Right atrium auricular region (tissue), 2 donors: ENCODE results near the gene ATP6V1G2. TPM values are rescaled to one million over a fixed set of nuclear protein-coding genes. Genes with fewer than 3 reads are reported as not detected.

Experiments used
- DNase-seq: peaks from one replicate; pipeline ENCODE4 v3.0.0-alpha.2; 2019; ENCODE audit warnings: low spot score
- H3K27ac ChIP-seq, 2 donors: fragments of 200-600 bp; sonication (generic); 1 replicate in 1 of 2; 2 replicates in 1 of 2; pipeline ENCODE4 v1.5.1; 2016 to 2019
- H3K27me3 ChIP-seq, 2 donors: fragments of 200-600 bp; sonication (generic); one replicate each; pipeline versions ENCODE4 v1.5.1 to v1.6.0; 2017 to 2019
- H3K36me3 ChIP-seq: fragments of 200-600 bp; sonication (generic); one replicate; pipeline ENCODE4 v1.5.1; 2016
- H3K4me1 ChIP-seq, 2 donors: fragments of 200-600 bp; sonication (generic); one replicate each; pipeline versions ENCODE4 v1.5.1 to v1.6.0; 2017 to 2019
- H3K4me3 ChIP-seq, 2 donors: fragments of 200-600 bp; sonication (generic); 1 replicate in 1 of 2; 2 replicates in 1 of 2; pipeline ENCODE4 v1.5.1; 2017 to 2019; ENCODE audit warnings: mild to moderate bottlenecking in 1 of 2, moderate library complexity in 1 of 2
- H3K9me3 ChIP-seq, 2 donors: fragments of 200-600 bp; sonication (generic); one replicate each; pipeline ENCODE4 v1.5.1; 2019
- total RNA-seq, 2 donors: library from RNA; depleted of rRNA; stranded (reverse); fragments of >200 nt; gene quantifications; one replicate each; pipeline ENCODE4 v1.1.0, GENCODE V29; 2016
- TF ChIP-seq, protein P1 (sequence below), 2 donors: fragments of 200-600 bp; sonication (generic); IDR thresholded peaks; one replicate each; pipeline ENCODE4 v1.5.1; 2019; ENCODE audit warnings: antibody characterized with exemption in 2 of 2

The ATP6V1G2 gene
- total RNA-seq, 2 donors from 2014 or later, result 1.2 to 6.0 TPM

DNA sequence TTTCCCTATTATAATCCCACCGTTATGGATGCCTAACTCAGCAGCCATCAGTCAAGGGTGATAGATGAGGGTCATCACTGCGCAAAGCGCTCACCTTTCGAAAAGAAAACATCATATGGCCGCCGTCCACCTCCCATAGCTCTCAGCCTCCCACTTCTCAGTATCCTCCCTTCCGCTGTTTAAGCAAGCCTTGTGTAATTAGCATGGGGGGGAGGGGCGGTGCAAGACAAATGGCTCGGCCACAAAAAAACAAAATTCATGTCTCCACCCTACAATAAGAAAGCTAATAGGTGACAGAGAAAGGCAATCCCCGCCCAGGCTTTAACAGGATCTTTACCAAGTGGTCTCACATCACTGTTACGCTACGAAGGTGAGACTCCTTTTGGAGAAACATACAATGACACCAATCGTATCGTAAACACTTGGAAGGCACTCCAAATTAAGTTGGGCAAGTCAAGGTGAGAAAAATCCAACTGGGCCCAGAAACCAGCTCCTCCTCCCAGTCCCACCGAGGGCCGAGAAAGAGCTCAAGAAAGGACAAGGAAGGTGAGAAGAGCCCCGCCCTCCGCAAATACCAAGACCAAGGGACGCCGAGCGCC lies 5.2 kb downstream of the ATP6V1G2 start:
- H3K4me1 ChIP-seq, result peaks cover 0 to 32% of the 10 kb centered on the region in 2 donors
- TF ChIP-seq, protein P1, sequence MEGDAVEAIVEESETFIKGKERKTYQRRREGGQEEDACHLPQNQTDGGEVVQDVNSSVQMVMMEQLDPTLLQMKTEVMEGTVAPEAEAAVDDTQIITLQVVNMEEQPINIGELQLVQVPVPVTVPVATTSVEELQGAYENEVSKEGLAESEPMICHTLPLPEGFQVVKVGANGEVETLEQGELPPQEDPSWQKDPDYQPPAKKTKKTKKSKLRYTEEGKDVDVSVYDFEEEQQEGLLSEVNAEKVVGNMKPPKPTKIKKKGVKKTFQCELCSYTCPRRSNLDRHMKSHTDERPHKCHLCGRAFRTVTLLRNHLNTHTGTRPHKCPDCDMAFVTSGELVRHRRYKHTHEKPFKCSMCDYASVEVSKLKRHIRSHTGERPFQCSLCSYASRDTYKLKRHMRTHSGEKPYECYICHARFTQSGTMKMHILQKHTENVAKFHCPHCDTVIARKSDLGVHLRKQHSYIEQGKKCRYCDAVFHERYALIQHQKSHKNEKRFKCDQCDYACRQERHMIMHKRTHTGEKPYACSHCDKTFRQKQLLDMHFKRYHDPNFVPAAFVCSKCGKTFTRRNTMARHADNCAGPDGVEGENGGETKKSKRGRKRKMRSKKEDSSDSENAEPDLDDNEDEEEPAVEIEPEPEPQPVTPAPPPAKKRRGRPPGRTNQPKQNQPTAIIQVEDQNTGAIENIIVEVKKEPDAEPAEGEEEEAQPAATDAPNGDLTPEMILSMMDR (IDR thresholded peaks at IDR 0.05), result no peak

GRCh38 chr6:31540640-31541039 lies 5.8 kb downstream of the ATP6V1G2 start:
- Histone ChIP-seq H3K27ac (peak overlapping the region; percentile 96 to 97), H3K9me3 (no peaks in the 10 kb centered on the region), H3K4me3 (peak overlapping the region; percentile 60 to 80), H3K27me3 (no peaks in the 10 kb centered on the region), H3K4me1 (peaks cover 0 to 32% of the 10 kb centered on the region in 2 donors), H3K36me3 (peaks cover 48% of the 10 kb centered on the region)
- TF ChIP-seq, protein P1 (IDR thresholded peaks at IDR 0.05), result no peak
- no peak for DNase-seq

More for the DNA sequence above, 5.2 kb downstream of the ATP6V1G2 start:
- no peak for DNase-seq
- Histone ChIP-seq H3K36me3 (peaks cover 43% of the 10 kb centered on the region), H3K27ac (peak overlapping the region; percentile 96 to 97), H3K4me3 (peak overlapping the region; percentile 60 to 80), H3K27me3 (no peaks in the 10 kb centered on the region), H3K9me3 (no peaks in the 10 kb centered on the region)

GRCh38 chr6:31538805-31539400 lies 7.5 kb downstream of the ATP6V1G2 start:
- H3K27me3 ChIP-seq, result no peaks in the 10 kb centered on the region
- peaks cover 0 to 32% of the 10 kb centered on the region in 2 donors for H3K4me1 ChIP-seq
- no peak overlapping the region for H3K4me3 ChIP-seq
- H3K9me3 ChIP-seq, result no peaks in the 10 kb centered on the region
- H3K36me3 ChIP-seq, result peaks cover 66% of the 10 kb centered on the region
- TF ChIP-seq, protein P1 (IDR thresholded peaks at IDR 0.05), result no peak
- DNase-seq, result no peak
- H3K27ac ChIP-seq, result peak overlapping the region in 1 of 2 donors; percentile 97

GRCh38 chr6:31535538-31536324 lies 10.7 kb downstream of the ATP6V1G2 start:
- no peak for DNase-seq
- peaks cover 0 to 24% of the 10 kb centered on the region in 2 donors for H3K4me1 ChIP-seq

GRCh38 chr6:31534521-31535040 lies 11.8 kb downstream of the ATP6V1G2 start:
- H3K4me1 ChIP-seq, result peaks cover 0 to 15% of the 10 kb centered on the region in 2 donors
- no peak overlapping the region for H3K4me3 ChIP-seq
- H3K27me3 ChIP-seq, result no peaks in the 10 kb centered on the region
- DNase-seq, result no peak
- no peak overlapping the region for H3K27ac ChIP-seq
- peaks cover 99% of the 10 kb centered on the region for H3K36me3 ChIP-seq
- no peaks in the 10 kb centered on the region for H3K9me3 ChIP-seq
- TF ChIP-seq, protein P1 (IDR thresholded peaks at IDR 0.05), result no peak

More at GRCh38 chr6:31535538-31536324, 10.7 kb downstream of the ATP6V1G2 start:
- TF ChIP-seq, protein P1 (IDR thresholded peaks at IDR 0.05), result no peak
- Histone ChIP-seq H3K9me3 (no peaks in the 10 kb centered on the region), H3K27ac (no peak overlapping the region), H3K27me3 (no peaks in the 10 kb centered on the region), H3K36me3 (peaks cover 97% of the 10 kb centered on the region), H3K4me3 (no peak overlapping the region)
